Liver (tissue), 9 donors: ENCODE measurements around the gene PRKCH. TPM values are rescaled to one million over a fixed set of nuclear protein-coding genes. Genes with fewer than 3 reads are reported as not detected.

Experiments
- DNase-seq: peaks from one replicate; pipeline ENCODE4 v3.0.0-alpha.2; 2017; ENCODE audit warnings: low spot score
- H3K27ac ChIP-seq, 2 donors: one replicate each; pipeline ENCODE4 v1.7.0; 2013; ENCODE audit warnings: inconsistent platforms in 2 of 2, low read length in 2 of 2, control low read depth in 1 of 2, low read depth in 1 of 2, mild to moderate bottlenecking in 1 of 2
- H3K27me3 ChIP-seq, 4 donors: one replicate each; pipeline versions ENCODE4 v1.6.1 to v1.7.0; 2013; ENCODE audit warnings: low read length in 3 of 4, inconsistent platforms in 1 of 4, mild to moderate bottlenecking in 1 of 4, moderate library complexity in 1 of 4; ENCODE audit not compliant: control insufficient read depth in 4 of 4, insufficient read depth in 4 of 4
- H3K36me3 ChIP-seq, 4 donors: one replicate each; pipeline versions ENCODE4 v1.6.1 to v1.7.0; 2013; ENCODE audit warnings: low read length in 3 of 4, mild to moderate bottlenecking in 3 of 4, low read depth in 1 of 4, moderate library complexity in 1 of 4; ENCODE audit not compliant: control insufficient read depth in 4 of 4, insufficient read depth in 3 of 4
- H3K4me1 ChIP-seq, 4 donors: one replicate each; pipeline versions ENCODE4 v1.6.1 to v1.7.0; 2013; ENCODE audit warnings: low read length in 3 of 4, mild to moderate bottlenecking in 3 of 4, moderate library complexity in 1 of 4; ENCODE audit not compliant: control insufficient read depth in 4 of 4, insufficient read depth in 4 of 4
- H3K4me3 ChIP-seq, 3 donors: one replicate each; pipeline versions ENCODE4 v1.6.1 to v1.7.0; 2013; ENCODE audit warnings: low read length in 3 of 3, control low read depth in 1 of 3, low read depth in 1 of 3, mild to moderate bottlenecking in 1 of 3
- H3K9ac ChIP-seq, 2 donors: one replicate each; pipeline ENCODE4 v1.7.0; 2013; ENCODE audit warnings: low read length in 2 of 2, mild to moderate bottlenecking in 2 of 2, moderate library complexity in 2 of 2, control low read depth in 1 of 2, low read depth in 1 of 2
- H3K9me3 ChIP-seq, 4 donors: one replicate each; pipeline versions ENCODE4 v1.6.1 to v1.7.0; 2013; ENCODE audit warnings: low read length in 3 of 4; ENCODE audit not compliant: control insufficient read depth in 4 of 4
- EGR1 ChIP-seq, 2 donors: IDR thresholded peaks; 2 replicates each; pipeline ENCODE4 v1.6.1; 2016 to 2018; ENCODE audit warnings: antibody characterized with exemption in 2 of 2, low read depth in 2 of 2
- FOXA2 ChIP-seq: IDR thresholded peaks from 2 replicates; pipeline ENCODE4 v1.6.1; 2016; ENCODE audit warnings: antibody characterized with exemption
- GABPA ChIP-seq, 2 donors: IDR thresholded peaks in 1 of 2; conservative IDR thresholded peaks in 1 of 2; 2 replicates each; pipeline ENCODE4 v1.6.1; 2016; ENCODE audit warnings: antibody characterized with exemption in 2 of 2, mild to moderate bottlenecking in 1 of 2, moderate library complexity in 1 of 2
- HNF4A ChIP-seq, 2 donors: conservative IDR thresholded peaks; 2 replicates each; pipeline ENCODE4 v1.6.1; 2016; ENCODE audit warnings: antibody characterized with exemption in 2 of 2, mild to moderate bottlenecking in 2 of 2
- HNF4G ChIP-seq: IDR thresholded peaks from 2 replicates; pipeline ENCODE4 v1.6.1; 2016; ENCODE audit warnings: antibody characterized with exemption
- JUND ChIP-seq, 2 donors: IDR thresholded peaks; 2 replicates each; pipeline ENCODE4 v1.6.1; 2016; ENCODE audit warnings: antibody characterized with exemption in 2 of 2
- MAX ChIP-seq: IDR thresholded peaks from 2 replicates; pipeline ENCODE4 v1.6.1; 2016; ENCODE audit warnings: antibody characterized with exemption
- RAD21 ChIP-seq, 2 donors: IDR thresholded peaks; 2 replicates each; pipeline ENCODE4 v1.6.1; 2016; ENCODE audit warnings: antibody characterized with exemption in 2 of 2, mild to moderate bottlenecking in 2 of 2
- TAF1 ChIP-seq: conservative IDR thresholded peaks from 2 replicates; pipeline ENCODE4 v1.6.1; 2016; ENCODE audit warnings: antibody characterized with exemption, mild to moderate bottlenecking
- YY1 ChIP-seq: IDR thresholded peaks from 2 replicates; pipeline ENCODE4 v1.6.1; 2016; ENCODE audit warnings: antibody characterized with exemption, mild to moderate bottlenecking
- ZBTB33 ChIP-seq: IDR thresholded peaks from 2 replicates; pipeline ENCODE4 v1.6.1; 2016; ENCODE audit warnings: antibody characterized with exemption
- WGBS: extraction: QIAGEN DNeasy Blood & Tissue Kit; methylation state at CpG from one replicate; pipeline ENCODE4 v1.1.7; 2013; 5-methylcytosine and 5-hydroxymethylcytosine counted together
- polyA plus RNA-seq, 2 donors: library from polyadenylated mRNA; stranded (reverse) in 1 of 2; unstranded in 1 of 2; fragments of 200-250 nt in 1 of 2; fragments of >200 nt in 1 of 2; fragmentation: Nextera tagmentation in 1 of 2; extraction: Ambion mirVana in 1 of 2; gene quantifications; one replicate each; pipeline versions ENCODE4 v1.2.1 to v1.2.3, GENCODE V29; 2013 to 2015
- total RNA-seq, 2 donors: library from RNA; depleted of rRNA; stranded (reverse); fragments of >200 nt; gene quantifications; one replicate each; pipeline ENCODE4 v1.2.3, GENCODE V29; 2014
- TF ChIP-seq, protein P1 (sequence below): IDR thresholded peaks from 2 replicates; pipeline ENCODE4 v1.6.1; 2016; ENCODE audit warnings: antibody characterized with exemption
- TF ChIP-seq, protein P2 (sequence below): IDR thresholded peaks from 2 replicates; pipeline ENCODE4 v1.6.1; 2016; ENCODE audit warnings: antibody characterized with exemption, mild to moderate bottlenecking
- TF ChIP-seq, protein P3 (sequence below): fragments of 150-350 bp; IDR thresholded peaks from 2 replicates; pipeline ENCODE4 v1.5.1; 2017; ENCODE audit warnings: improper control_type of control experiment, low read depth, low read length; ENCODE audit not compliant: missing input control
- donor health status: healthy.
- donor health status: healthy.
- donor health status: healthy.
- donor health status: healthy.
- donor health status: healthy.

Gene PRKCH
- total and polyA plus RNA-seq, 4 donors, result 3.9 to 13.7 (median 7.0) TPM

DNA sequence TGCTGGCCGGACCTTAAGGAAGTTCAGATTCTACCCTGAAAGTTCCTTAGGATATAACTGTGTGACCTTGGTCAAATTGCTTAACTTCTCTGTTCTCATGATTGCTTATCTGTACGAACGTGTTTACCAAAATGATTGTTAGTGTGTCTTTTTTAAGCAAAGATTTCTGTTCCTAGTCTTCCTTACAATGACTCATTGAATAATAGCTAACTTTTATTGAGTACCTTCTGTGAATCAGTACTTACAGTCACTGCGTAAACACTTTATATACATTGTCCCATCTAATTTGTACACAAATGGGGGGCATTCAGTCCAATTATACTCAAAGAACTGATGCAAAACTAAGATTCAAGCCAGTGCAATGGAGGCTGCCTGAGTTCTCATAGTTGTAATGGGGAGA lies 36.0 kb upstream of the PRKCH start:
- Histone ChIP-seq H3K9ac (no peak overlapping the region), H3K9me3 (no peaks in the 10 kb centered on the region), H3K36me3 (no peaks in the 10 kb centered on the region), H3K4me3 (no peak overlapping the region), H3K27ac (no peak overlapping the region), H3K27me3 (no peaks in the 10 kb centered on the region), H3K4me1 (peaks cover 0 to 20% (median 14%) of the 10 kb centered on the region in 4 donors)
- no peak for TF ChIP-seq HNF4A (conservative IDR thresholded peaks at IDR 0.05)
- TF ChIP-seq HNF4G, result no peak
- no peak for TF ChIP-seq ZBTB33
- TF ChIP-seq YY1, result no peak
- TF ChIP-seq TAF1, result no peak
- TF ChIP-seq JUND (IDR thresholded peaks at IDR 0.05), result no peak
- no peak for TF ChIP-seq GABPA (IDR thresholded peaks at IDR 0.05 in 1 of 2, conservative IDR thresholded peaks at IDR 0.05 in 1 of 2)
- TF ChIP-seq EGR1 (IDR thresholded peaks at IDR 0.05; ENCODE audit: low read depth in 2 of 2), result no peak
- TF ChIP-seq FOXA2, result no peak
- no peak for TF ChIP-seq MAX
- no peak for TF ChIP-seq RAD21 (IDR thresholded peaks at IDR 0.05)
- TF ChIP-seq, protein P1, sequence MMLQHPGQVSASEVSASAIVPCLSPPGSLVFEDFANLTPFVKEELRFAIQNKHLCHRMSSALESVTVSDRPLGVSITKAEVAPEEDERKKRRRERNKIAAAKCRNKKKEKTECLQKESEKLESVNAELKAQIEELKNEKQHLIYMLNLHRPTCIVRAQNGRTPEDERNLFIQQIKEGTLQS, result no peak
- TF ChIP-seq, protein P2, sequence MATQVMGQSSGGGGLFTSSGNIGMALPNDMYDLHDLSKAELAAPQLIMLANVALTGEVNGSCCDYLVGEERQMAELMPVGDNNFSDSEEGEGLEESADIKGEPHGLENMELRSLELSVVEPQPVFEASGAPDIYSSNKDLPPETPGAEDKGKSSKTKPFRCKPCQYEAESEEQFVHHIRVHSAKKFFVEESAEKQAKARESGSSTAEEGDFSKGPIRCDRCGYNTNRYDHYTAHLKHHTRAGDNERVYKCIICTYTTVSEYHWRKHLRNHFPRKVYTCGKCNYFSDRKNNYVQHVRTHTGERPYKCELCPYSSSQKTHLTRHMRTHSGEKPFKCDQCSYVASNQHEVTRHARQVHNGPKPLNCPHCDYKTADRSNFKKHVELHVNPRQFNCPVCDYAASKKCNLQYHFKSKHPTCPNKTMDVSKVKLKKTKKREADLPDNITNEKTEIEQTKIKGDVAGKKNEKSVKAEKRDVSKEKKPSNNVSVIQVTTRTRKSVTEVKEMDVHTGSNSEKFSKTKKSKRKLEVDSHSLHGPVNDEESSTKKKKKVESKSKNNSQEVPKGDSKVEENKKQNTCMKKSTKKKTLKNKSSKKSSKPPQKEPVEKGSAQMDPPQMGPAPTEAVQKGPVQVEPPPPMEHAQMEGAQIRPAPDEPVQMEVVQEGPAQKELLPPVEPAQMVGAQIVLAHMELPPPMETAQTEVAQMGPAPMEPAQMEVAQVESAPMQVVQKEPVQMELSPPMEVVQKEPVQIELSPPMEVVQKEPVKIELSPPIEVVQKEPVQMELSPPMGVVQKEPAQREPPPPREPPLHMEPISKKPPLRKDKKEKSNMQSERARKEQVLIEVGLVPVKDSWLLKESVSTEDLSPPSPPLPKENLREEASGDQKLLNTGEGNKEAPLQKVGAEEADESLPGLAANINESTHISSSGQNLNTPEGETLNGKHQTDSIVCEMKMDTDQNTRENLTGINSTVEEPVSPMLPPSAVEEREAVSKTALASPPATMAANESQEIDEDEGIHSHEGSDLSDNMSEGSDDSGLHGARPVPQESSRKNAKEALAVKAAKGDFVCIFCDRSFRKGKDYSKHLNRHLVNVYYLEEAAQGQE, result no peak
- TF ChIP-seq, protein P3, sequence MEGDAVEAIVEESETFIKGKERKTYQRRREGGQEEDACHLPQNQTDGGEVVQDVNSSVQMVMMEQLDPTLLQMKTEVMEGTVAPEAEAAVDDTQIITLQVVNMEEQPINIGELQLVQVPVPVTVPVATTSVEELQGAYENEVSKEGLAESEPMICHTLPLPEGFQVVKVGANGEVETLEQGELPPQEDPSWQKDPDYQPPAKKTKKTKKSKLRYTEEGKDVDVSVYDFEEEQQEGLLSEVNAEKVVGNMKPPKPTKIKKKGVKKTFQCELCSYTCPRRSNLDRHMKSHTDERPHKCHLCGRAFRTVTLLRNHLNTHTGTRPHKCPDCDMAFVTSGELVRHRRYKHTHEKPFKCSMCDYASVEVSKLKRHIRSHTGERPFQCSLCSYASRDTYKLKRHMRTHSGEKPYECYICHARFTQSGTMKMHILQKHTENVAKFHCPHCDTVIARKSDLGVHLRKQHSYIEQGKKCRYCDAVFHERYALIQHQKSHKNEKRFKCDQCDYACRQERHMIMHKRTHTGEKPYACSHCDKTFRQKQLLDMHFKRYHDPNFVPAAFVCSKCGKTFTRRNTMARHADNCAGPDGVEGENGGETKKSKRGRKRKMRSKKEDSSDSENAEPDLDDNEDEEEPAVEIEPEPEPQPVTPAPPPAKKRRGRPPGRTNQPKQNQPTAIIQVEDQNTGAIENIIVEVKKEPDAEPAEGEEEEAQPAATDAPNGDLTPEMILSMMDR, result no peak
- WGBS, result 51% methylated on average over 4 of the region's 4 CpGs
- DNase-seq, result no peak

DNA sequence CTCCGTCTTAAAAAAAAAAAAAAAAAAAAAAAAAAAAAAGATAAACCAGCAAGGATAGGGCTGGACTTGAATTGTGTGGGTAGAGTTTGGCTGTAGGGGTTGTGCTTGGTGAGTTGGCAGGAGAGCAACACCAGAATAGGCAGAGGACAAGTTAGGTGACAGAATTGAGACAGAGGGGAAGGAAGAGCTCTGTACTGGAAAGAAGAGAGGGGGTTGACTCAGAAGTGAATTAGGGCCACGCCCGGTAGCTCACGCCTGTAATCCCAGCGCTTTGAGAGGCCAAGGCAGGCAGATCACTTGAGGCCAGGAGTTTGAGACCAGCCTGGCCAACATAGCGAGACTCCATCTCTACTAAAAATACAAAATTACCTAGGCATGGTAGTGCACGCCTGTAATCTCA lies 34.2 kb upstream of the PRKCH start:
- TF ChIP-seq HNF4G (no peak), TAF1 (no peak), YY1 (no peak), JUND (IDR thresholded peaks at IDR 0.05) (no peak)
- Histone ChIP-seq H3K4me1 (peaks cover 0 to 16% (median 11%) of the 10 kb centered on the region in 4 donors), H3K9ac (no peak overlapping the region), H3K4me3 (no peak overlapping the region), H3K27ac (no peak overlapping the region), H3K27me3 (no peaks in the 10 kb centered on the region), H3K36me3 (no peaks in the 10 kb centered on the region), H3K9me3 (no peaks in the 10 kb centered on the region)
- DNase-seq, result no peak
- 90% methylated on average over 7 of the region's 7 CpGs for WGBS
